Thyroid gland (tissue), 4 donors: ENCODE data around the gene EGFL6. TPM values are rescaled to one million over a fixed set of nuclear protein-coding genes. Genes with fewer than 3 reads are reported as not detected.
"Not testable (repeated sequence)": the region's sequence is repeated elsewhere in the genome, so short reads cannot be mapped to it uniquely, and the experiment has no call there.

Source experiments
- DNase-seq, 2 donors: peaks; one replicate each; pipeline ENCODE4 v3.0.0-alpha.2; 2019
- H3K27ac ChIP-seq, 3 donors: fragments of 200-600 bp; sonication (generic); 1 replicate in 2 of 3; 2 replicates in 1 of 3; pipeline ENCODE4 v1.5.1; 2016 to 2019; ENCODE audit warnings: mild to moderate bottlenecking in 1 of 3, moderate library complexity in 1 of 3
- H3K27me3 ChIP-seq: fragments of 200-600 bp; sonication (generic); one replicate; pipeline ENCODE4 v1.5.1; 2019
- H3K36me3 ChIP-seq, 2 donors: fragments of 200-600 bp; sonication (generic); one replicate each; pipeline ENCODE4 v1.5.1; 2016 to 2019
- H3K4me1 ChIP-seq, 2 donors: fragments of 200-600 bp; sonication (generic); one replicate each; pipeline ENCODE4 v1.5.1; 2017 to 2019
- H3K4me3 ChIP-seq, 3 donors: fragments of 200-600 bp; sonication (generic); replicated peaks in 1 of 3; 1 replicate in 2 of 3; 2 replicates in 1 of 3; pipeline ENCODE4 v1.5.1; 2016; ENCODE audit warnings: mild to moderate bottlenecking in 1 of 3
- H3K9me3 ChIP-seq: fragments of 200-600 bp; sonication (generic); one replicate; pipeline ENCODE4 v1.5.1; 2017
- CTCF ChIP-seq, 6 experiments: fragments of 200-600 bp in 3 of 6; fragments of 450-650 bp in 3 of 6; sonication (generic) in 3 of 6; IDR thresholded peaks; one replicate each; pipeline ENCODE4 v1.5.1; 2016 to 2019; ENCODE audit warnings: antibody characterized with exemption in 6 of 6, mild to moderate bottlenecking in 2 of 6, inconsistent platforms in 1 of 6, moderate library complexity in 1 of 6
- POLR2A ChIP-seq, 2 donors: fragments of 450-650 bp; IDR thresholded peaks; one replicate each; pipeline ENCODE4 v1.6.1; 2017; ENCODE audit warnings: antibody characterized with exemption in 2 of 2, mild to moderate bottlenecking in 2 of 2, moderate library complexity in 1 of 2
- WGBS, 2 donors: methylation state at CpG; one replicate each; pipeline ENCODE4 v1.1.5; 2017; 5-methylcytosine and 5-hydroxymethylcytosine counted together
- intact Hi-C: fragments of 100-400 bp; cut with DNase I; formaldehyde crosslinking; loops from one replicate; pipeline ENCODE4 v1.15.1; 2023
- total RNA-seq, 4 donors: library from RNA; depleted of rRNA; stranded (reverse); fragments of >200 nt; gene quantifications; one replicate each; pipeline ENCODE4 v1.2.3, GENCODE V29; 2016

The EGFL6 gene
- total RNA-seq, 4 donors from 2014 or later = not detected

GRCh38 chrX:13664020-13664419 is 94.6 kb downstream of the EGFL6 start:
- H3K4me3 ChIP-seq = no peak overlapping the region
- 81 to 93% methylated on average over 3 of the region's 3 CpGs for WGBS, 2 donors
- H3K27me3 ChIP-seq = no peaks in the 10 kb centered on the region
- H3K4me1 ChIP-seq = peaks cover 0 to 26% of the 10 kb centered on the region in 2 donors
- H3K36me3 ChIP-seq = no peaks in the 10 kb centered on the region
- no peak overlapping the region for H3K27ac ChIP-seq
- TF ChIP-seq CTCF (IDR thresholded peaks at IDR 0.05) = no peak
- no peak for DNase-seq
- intact Hi-C loops = loop anchor here (5.0 kb wide), 1 partner anchor 83 kb away; no protein-coding TSS in a partner anchor
- H3K9me3 ChIP-seq = no peaks in the 10 kb centered on the region

GRCh38 chrX:13666836-13667235 is 97.4 kb downstream of the EGFL6 start:
- WGBS, 2 donors = 76 to 81% methylated on average over 3 of the region's 3 CpGs
- Histone ChIP-seq H3K27ac (peak overlapping the region in 2 of 3 donors; percentile 47 to 93), H3K27me3 (no peaks in the 10 kb centered on the region), H3K4me1 (peaks cover 5 to 34% of the 10 kb centered on the region in 2 donors), H3K36me3 (no peaks in the 10 kb centered on the region), H3K4me3 (no peak overlapping the region), H3K9me3 (no peaks in the 10 kb centered on the region)
- DNase-seq = peak; percentile 63 to 70
- no peak for TF ChIP-seq CTCF (IDR thresholded peaks at IDR 0.05)
- TF ChIP-seq POLR2A (IDR thresholded peaks at IDR 0.05) = no peak
- intact Hi-C loops = no loop called here

GRCh38 chrX:13667919-13668318 is 98.5 kb downstream of the EGFL6 start:
- H3K36me3 ChIP-seq = no peaks in the 10 kb centered on the region
- intact Hi-C loops = no loop called here
- no peaks in the 10 kb centered on the region for H3K27me3 ChIP-seq
- DNase-seq = no peak
- TF ChIP-seq CTCF (IDR thresholded peaks at IDR 0.05) = no peak
- no peak for TF ChIP-seq POLR2A (IDR thresholded peaks at IDR 0.05)
- peaks cover 5 to 34% of the 10 kb centered on the region in 2 donors for H3K4me1 ChIP-seq
- H3K9me3 ChIP-seq = no peaks in the 10 kb centered on the region
- no peak overlapping the region for H3K4me3 ChIP-seq
- peak overlapping the region; percentile 81 to 93 (median 87) for H3K27ac ChIP-seq

GRCh38 chrX:13669246-13669737 is 99.9 kb downstream of the EGFL6 start:
- peak; percentile 88 for DNase-seq
- 6 to 14% methylated on average over 9 of the region's 9 CpGs for WGBS, 2 donors
- Histone ChIP-seq H3K9me3 (no peaks in the 10 kb centered on the region), H3K27ac (peak overlapping the region; percentile 87 to 93 (median 93)), H3K36me3 (no peaks in the 10 kb centered on the region), H3K27me3 (no peaks in the 10 kb centered on the region), H3K4me3 (no peak overlapping the region), H3K4me1 (peaks cover 5 to 34% of the 10 kb centered on the region in 2 donors)
- intact Hi-C loops = no loop called here
- TF ChIP-seq POLR2A (IDR thresholded peaks at IDR 0.05) (no peak), CTCF (IDR thresholded peaks at IDR 0.05) (no peak)

- intact Hi-C loops, H3K4me3 ChIP-seq: not testable (repeated sequence)
These were observed 100.4 kb downstream of the EGFL6 start for GRCh38 chrX:13669755-13670154.

More at GRCh38 chrX:13669755-13670154, 100.4 kb downstream of the EGFL6 start:
- Histone ChIP-seq H3K27ac (peak overlapping the region; percentile 87 to 93 (median 93)), H3K4me1 (peaks cover 5 to 34% of the 10 kb centered on the region in 2 donors)
- not testable (repeated sequence) for H3K27me3 ChIP-seq, H3K36me3 ChIP-seq, H3K9me3 ChIP-seq, DNase-seq
- 90 to 97% methylated on average over 5 to 8 of the region's 8 CpGs for WGBS, 2 donors
